VCaP (cell line): ENCODE results near the gene MRPS35.

Source experiments
- H3K27ac ChIP-seq: fragments of 450-650 bp; 2 replicates; pipeline ENCODE4 v1.5.1; 2017
- CTCF ChIP-seq: fragments of 450-650 bp; conservative IDR thresholded peaks from 2 replicates; pipeline ENCODE4 v1.5.1; 2017; ENCODE audit warnings: mild to moderate bottlenecking, moderate library complexity

Gene MRPS35

GRCh38 chr12:27778206-27778605 lies 67.6 kb downstream of the MRPS35 start:
- TF ChIP-seq CTCF, result no peak
- no peak overlapping the region for H3K27ac ChIP-seq

GRCh38 chr12:27779416-27779919 lies 68.8 kb downstream of the MRPS35 start:
- H3K27ac ChIP-seq, result peak overlapping the region; percentile 97
- TF ChIP-seq CTCF, result no peak

GRCh38 chr12:27779920-27780611 lies 69.4 kb downstream of the MRPS35 start, which contains the start of the genes KLHL42 and MANSC4:
KLHL42 (plus strand) TSS chr12:27780233; CDS start chr12:27780331, 98 bp downstream.
MANSC4 (minus strand) TSS chr12:27780236; CDS start chr12:27771276, 8,960 bp downstream.
- H3K27ac ChIP-seq, result peak within 1 kb of the TSS; percentile 97
- peak; percentile 7; the same call in 1 of the 2 replicates for TF ChIP-seq CTCF

GRCh38 chr12:27780612-27781408 lies 70.2 kb downstream of the MRPS35 start:
- peak overlapping the region; percentile 97 for H3K27ac ChIP-seq
- no peak for TF ChIP-seq CTCF

- TF ChIP-seq CTCF, result no peak
- H3K27ac ChIP-seq, result peak overlapping the region; percentile 97; the same call in 1 of the 2 replicates
These were observed 71.0 kb downstream of the MRPS35 start for GRCh38 chr12:27781680-27782079.

- no peak for TF ChIP-seq CTCF
- no peak overlapping the region for H3K27ac ChIP-seq
These were observed 71.8 kb downstream of the MRPS35 start for GRCh38 chr12:27782481-27782880.

GRCh38 chr12:27785882-27786570 lies 75.4 kb downstream of the MRPS35 start:
- TF ChIP-seq CTCF, result no peak
- no peak overlapping the region for H3K27ac ChIP-seq
